B cell (primary cell): ENCODE results near the gene RGS19. TPM values are rescaled to one million over a fixed set of nuclear protein-coding genes. Genes with fewer than 3 reads are reported as not detected.

Experiments used
- ATAC-seq: fragments of 200-7000 bp; cut with Tn5 transposase; one replicate; pipeline ENCODE4 v1.10.0; 2021; ENCODE audit warnings: low read depth, mild to moderate bottlenecking, moderate number of reproducible peaks, moderate library complexity
- CTCF ChIA-PET: fragments of 350-600 bp; sonication (Branson Sonifier 250); formaldehyde crosslinking; loops from one replicate; lab custom pipeline; 2021; ENCODE audit warnings: antibody characterized with exemption, inconsistent platforms; lab: Charles Lee
- POLR2A ChIA-PET: fragments of 350-600 bp; sonication (Branson Sonifier 250); formaldehyde crosslinking; loops from one replicate; lab custom pipeline; 2021; ENCODE audit warnings: antibody characterized with exemption; lab: Charles Lee
- DNase-seq: peaks from one replicate; pipeline ENCODE4 v3.0.0; 2013
- H2AFZ ChIP-seq: 2 replicates; pipeline ENCODE4 v1.6.1; 2012; ENCODE audit warnings: mild to moderate bottlenecking, low read depth, low read length; ENCODE audit not compliant: insufficient read depth, poor library complexity, severe bottlenecking
- H3K27ac ChIP-seq, 2 donors: 1 replicate in 1 of 2; 2 replicates in 1 of 2; pipeline ENCODE4 v1.5.1; 2012 to 2013; ENCODE audit warnings: low read length in 2 of 2, mild to moderate bottlenecking in 2 of 2, moderate library complexity in 1 of 2
- H3K27me3 ChIP-seq, 4 experiments: fragments of 200-600 bp in 1 of 4; sonication (generic) in 1 of 4; replicated peaks in 1 of 4; 1 replicate in 2 of 4; 2 replicates in 2 of 4; pipeline versions ENCODE4 v1.6.1 to v1.7.0; 2013 to 2016; ENCODE audit warnings: low read length in 3 of 4, mild to moderate bottlenecking in 2 of 4, mixed read lengths in 1 of 4, moderate library complexity in 1 of 4; ENCODE audit not compliant: insufficient read depth in 4 of 4, control insufficient read depth in 3 of 4; ENCODE audit errors: control extremely low read depth in 1 of 4
- H3K36me3 ChIP-seq, 2 experiments: replicated peaks in 1 of 2; 1 replicate in 1 of 2; 2 replicates in 1 of 2; pipeline versions ENCODE4 v1.6.1 to v1.7.1; 2013; ENCODE audit warnings: low read length in 1 of 2; ENCODE audit not compliant: insufficient read depth in 2 of 2, control insufficient read depth in 1 of 2; ENCODE audit errors: control extremely low read depth in 1 of 2, extremely low read depth in 1 of 2
- H3K4me1 ChIP-seq, 2 donors: fragments of 200-600 bp in 1 of 2; sonication (generic) in 1 of 2; 1 replicate in 1 of 2; 2 replicates in 1 of 2; pipeline versions ENCODE4 v1.5.1 to v1.6.1; 2013 to 2017; ENCODE audit warnings: low read length in 2 of 2; ENCODE audit not compliant: control insufficient read depth in 2 of 2, insufficient read depth in 2 of 2
- H3K4me2 ChIP-seq: replicated peaks from 2 replicates; pipeline ENCODE3; 2012; ENCODE audit warnings: mild to moderate bottlenecking, low read depth, low read length; ENCODE audit not compliant: poor library complexity, severe bottlenecking
- H3K4me3 ChIP-seq, 5 experiments: fragments of 200-600 bp in 1 of 5; sonication (generic) in 1 of 5; 1 replicate in 3 of 5; 2 replicates in 2 of 5; pipeline versions ENCODE4 v1.5.1 to v1.7.0; 2011 to 2016; ENCODE audit warnings: low read length in 4 of 5, mild to moderate bottlenecking in 4 of 5, low read depth in 2 of 5, control low read depth in 1 of 5, moderate library complexity in 1 of 5; ENCODE audit not compliant: insufficient read depth in 1 of 5; ENCODE audit errors: control extremely low read depth in 1 of 5, extremely low read depth in 1 of 5
- H3K79me2 ChIP-seq: fragments of 200-600 bp; sonication (generic); one replicate; pipeline ENCODE4 v1.6.0; 2016; ENCODE audit warnings: low read length; ENCODE audit not compliant: control insufficient read depth, insufficient read depth
- H3K9ac ChIP-seq: fragments of 200-600 bp; sonication (generic); 2 replicates; pipeline ENCODE4 v1.6.1; 2017; ENCODE audit warnings: mild to moderate bottlenecking, low read length, moderate library complexity
- H3K9me3 ChIP-seq, 3 donors: one replicate each; pipeline versions ENCODE4 v1.6.1 to v1.7.1; 2013; ENCODE audit warnings: low read length in 2 of 3; ENCODE audit not compliant: control insufficient read depth in 2 of 3, insufficient read depth in 1 of 3; ENCODE audit errors: control extremely low read depth in 1 of 3
- H4K20me1 ChIP-seq: 2 replicates; pipeline ENCODE4 v1.6.0; 2012; ENCODE audit warnings: mild to moderate bottlenecking, low read length; ENCODE audit not compliant: insufficient read depth, control insufficient read depth, poor library complexity, severe bottlenecking
- H3K27ac Mint-ChIP-seq: one replicate; pipeline ENCODE4 v1.8.0; 2021; ENCODE audit warnings: mixed read lengths
- H3K27me3 Mint-ChIP-seq: one replicate; pipeline ENCODE4 v1.8.0; 2021; ENCODE audit warnings: mixed read lengths
- H3K4me1 Mint-ChIP-seq: one replicate; pipeline ENCODE4 v1.8.0; 2021; ENCODE audit warnings: mixed read lengths
- H3K4me3 Mint-ChIP-seq: one replicate; pipeline ENCODE4 v1.8.0; 2021; ENCODE audit warnings: mixed read lengths
- H3K9me3 Mint-ChIP-seq: one replicate; pipeline ENCODE4 v1.8.0; 2022; ENCODE audit warnings: mixed read lengths; ENCODE audit not compliant: insufficient read depth
- CTCF ChIP-seq: fragments of 200-600 bp; IDR thresholded peaks from one replicate; pipeline ENCODE4 v1.8.0; 2022; ENCODE audit warnings: antibody characterized with exemption, mild to moderate bottlenecking
- EZH2 ChIP-seq: IDR thresholded peaks from 2 replicates; pipeline ENCODE4 v1.6.1; 2012; ENCODE audit warnings: borderline replicate concordance, low read depth, mild to moderate bottlenecking, moderate library complexity, low read length; ENCODE audit not compliant: insufficient read depth, poor library complexity, severe bottlenecking
- WGBS: methylation state at CpG from one replicate; pipeline ENCODE4 v1.1.5; 2013; ENCODE audit warnings: missing lambda C conversion rate; ENCODE audit not compliant: insufficient coverage; 5-methylcytosine and 5-hydroxymethylcytosine counted together
- intact Hi-C: fragments of 100-400 bp; cut with micrococcal nuclease; formaldehyde crosslinking; loops from one replicate; pipeline ENCODE4 v1.10.0; 2022
- polyA plus RNA-seq: library from polyadenylated mRNA; depleted of rRNA; stranded (reverse); fragments of >200 nt; gene quantifications from 2 replicates; pipeline ENCODE4 v1.2.3, GENCODE V29; 2012
- total RNA-seq, 2 donors: library from RNA; stranded (reverse); fragments of 120-200 nt in 1 of 2; gene quantifications; 1 replicate in 1 of 2; 2 replicates in 1 of 2; pipeline versions ENCODE4 v1.2.3 to v1.2.4, GENCODE V29; 2013 to 2022

Gene RGS19
- total and polyA plus RNA-seq, 2 donors (not counting 1 experiment from before 2014, with no cell fraction given) = 69.4 to 203 TPM

GRCh38 chr20:64056889-64057627 lies 22.3 kb downstream of the RGS19 start:
- H3K27me3 Mint-ChIP-seq = peaks cover 20% of the 10 kb centered on the region
- Histone ChIP-seq H3K9ac (no peak overlapping the region), H3K9me3 (peaks cover 0 to 8% (median 0%) of the 10 kb centered on the region in 3 donors), H3K4me1 (peaks cover 9 to 20% of the 10 kb centered on the region in 2 donors), H3K27ac (no peak overlapping the region), H2AFZ (peak overlapping the region; percentile 27), H3K4me3 (no peak overlapping the region), H4K20me1 (no peaks in the 10 kb centered on the region), H3K36me3 (no peaks in the 10 kb centered on the region), H3K4me2 (peak overlapping the region; percentile 36), H3K27me3 (peaks cover 0 to 42% (median 14%) of the 10 kb centered on the region in 4 experiments), H3K79me2 (no peaks in the 10 kb centered on the region)
- peaks cover 15% of the 10 kb centered on the region for H3K4me1 Mint-ChIP-seq
- H3K27ac Mint-ChIP-seq = no peak overlapping the region
- H3K9me3 Mint-ChIP-seq = no peaks in the 10 kb centered on the region
- DNase-seq (no peak), ATAC-seq (no peak)
- ChIA-PET POLR2A (no interaction called here), CTCF (interaction anchor here (0.6 to 2.0 kb wide), 13 partner anchors 9 to 561 kb away, joined by 3 to 11 read pairs (median 4); partner anchors contain the start of genes LKAAEAR1, PRPF6, SAMD10 and UCKL1)
- intact Hi-C loops = loop anchor here (1.0 kb wide), 1 partner anchor 19 kb away; no protein-coding TSS in a partner anchor
- WGBS = 60% methylated on average over 32 of the region's 39 CpGs
- peak overlapping the region; percentile 23 for H3K4me3 Mint-ChIP-seq
- TF ChIP-seq CTCF (no peak), EZH2 (no peak)

- peaks cover 0 to 8% (median 0%) of the 10 kb centered on the region in 3 donors for H3K9me3 ChIP-seq
- DNase-seq = no peak
- no peak overlapping the region for H3K9ac ChIP-seq
- H3K4me2 ChIP-seq = no peak overlapping the region
- peaks cover 23% of the 10 kb centered on the region for H3K27me3 Mint-ChIP-seq
- H3K4me1 ChIP-seq = peaks cover 9 to 18% of the 10 kb centered on the region in 2 donors
- H3K27ac Mint-ChIP-seq = no peak overlapping the region
- no peak overlapping the region for H3K27ac ChIP-seq
- no peak overlapping the region for H3K4me3 Mint-ChIP-seq
- H3K36me3 ChIP-seq = no peaks in the 10 kb centered on the region
- ChIA-PET POLR2A (no interaction called here), CTCF (interaction anchor here (1.1 to 1.3 kb wide), 2 partner anchors 15 to 18 kb away, joined by 5 to 6 read pairs; no protein-coding TSS in a partner anchor)
- no peak overlapping the region for H3K4me3 ChIP-seq
- peaks cover 0 to 47% (median 14%) of the 10 kb centered on the region in 4 experiments for H3K27me3 ChIP-seq
- H4K20me1 ChIP-seq = no peaks in the 10 kb centered on the region
- peaks cover 15% of the 10 kb centered on the region for H3K4me1 Mint-ChIP-seq
- no peak for ATAC-seq
- WGBS = 65% methylated on average over 7 of the region's 7 CpGs
- H2AFZ ChIP-seq = no peak overlapping the region
- H3K79me2 ChIP-seq = no peaks in the 10 kb centered on the region
- TF ChIP-seq CTCF (no peak), EZH2 (no peak)
- no peaks in the 10 kb centered on the region for H3K9me3 Mint-ChIP-seq
- intact Hi-C loops = no loop called here
These were observed 22.8 kb downstream of the RGS19 start for GRCh38 chr20:64056639-64056888.
